ENCODE data around the gene UGT8. TPM values are rescaled to one million over a fixed set of nuclear protein-coding genes. Genes with fewer than 3 reads are reported as not detected.

The UGT8 gene
- total and polyA plus RNA-seq, 2 donors (not counting 1 experiment from before 2014, with no cell fraction given), result 4.2 to 24.0 TPM

GRCh38 chr4:114606245-114606644, 7.6 kb downstream of the UGT8 start:
- ATAC-seq (ENCODE audit: low read depth), result no peak
- no peaks in the 10 kb centered on the region for H3K9me3 ChIP-seq (ENCODE audit: control extremely low read depth in 1 of 3, control insufficient read depth in 2 of 3, insufficient read depth in 1 of 3, low read length in 2 of 3)
- no peak for DNase-seq
- CTCF ChIA-PET, result interaction anchor here (0.7 to 1.7 kb wide), 2 partner anchors 8 to 52 kb away, joined by 3 to 9 read pairs; no protein-coding TSS in a partner anchor
- no peaks in the 10 kb centered on the region for H3K27me3 ChIP-seq (replicated peaks in 1 of 4; ENCODE audit: control extremely low read depth in 1 of 4, control insufficient read depth in 3 of 4, insufficient read depth in 4 of 4, low read length in 3 of 4)
- no peak for TF ChIP-seq CTCF (IDR thresholded peaks at IDR 0.05)
- no peak for TF ChIP-seq EZH2 (IDR thresholded peaks at IDR 0.05; ENCODE audit: borderline replicate concordance, insufficient read depth, low read depth, low read length, poor library complexity, severe bottlenecking)
- no peak overlapping the region for H2AFZ ChIP-seq (ENCODE audit: insufficient read depth, low read depth, low read length, poor library complexity, severe bottlenecking)
- H3K9ac ChIP-seq (ENCODE audit: low read length), result no peak overlapping the region
- Mint-ChIP-seq H3K9me3 (ENCODE audit: insufficient read depth) (no peaks in the 10 kb centered on the region), H3K4me1 (peaks cover 16% of the 10 kb centered on the region), H3K27ac (no peak overlapping the region), H3K27me3 (no peaks in the 10 kb centered on the region), H3K4me3 (no peak overlapping the region)
- no peak overlapping the region for H3K4me2 ChIP-seq (replicated peaks; ENCODE audit: low read depth, low read length, poor library complexity, severe bottlenecking)
- peaks cover 88% of the 10 kb centered on the region for H3K79me2 ChIP-seq (ENCODE audit: control insufficient read depth, insufficient read depth, low read length)
- POLR2A ChIA-PET, result no interaction called here
- intact Hi-C loops (cut with micrococcal nuclease), result no loop called here
- peak overlapping the region in 1 of 2 donors; percentile 9 for H3K27ac ChIP-seq (ENCODE audit: low read length in 2 of 2)
- WGBS (ENCODE audit: insufficient coverage), result 94% methylated on average over 2 of the region's 2 CpGs
- H4K20me1 ChIP-seq (ENCODE audit: control insufficient read depth, insufficient read depth, low read length, poor library complexity, severe bottlenecking), result peaks cover 16% of the 10 kb centered on the region
- H3K4me1 ChIP-seq (ENCODE audit: control insufficient read depth in 2 of 2, insufficient read depth in 2 of 2, low read length in 2 of 2), result peaks cover 33 to 58% of the 10 kb centered on the region in 2 donors
- H3K4me3 ChIP-seq (ENCODE audit: control extremely low read depth in 1 of 5, extremely low read depth in 1 of 5, insufficient read depth in 1 of 5, low read depth in 2 of 5, low read length in 4 of 5), result no peak overlapping the region
- no peaks in the 10 kb centered on the region for H3K36me3 ChIP-seq (replicated peaks in 1 of 2; ENCODE audit: control extremely low read depth in 1 of 2, control insufficient read depth in 1 of 2, extremely low read depth in 1 of 2, insufficient read depth in 2 of 2, low read length in 1 of 2)

GRCh38 chr4:114607056-114607455, 8.4 kb downstream of the UGT8 start:
- CTCF ChIA-PET, result interaction anchor here (1.7 kb wide), 1 partner anchor 52 kb away, joined by 9 read pairs; no protein-coding TSS in a partner anchor
- H3K9me3 Mint-ChIP-seq (ENCODE audit: insufficient read depth), result no peaks in the 10 kb centered on the region

More at GRCh38 chr4:114607056-114607455, 8.4 kb downstream of the UGT8 start:
- H3K27me3 ChIP-seq (replicated peaks in 1 of 4; ENCODE audit: control extremely low read depth in 1 of 4, control insufficient read depth in 3 of 4, insufficient read depth in 4 of 4, low read length in 3 of 4), result no peaks in the 10 kb centered on the region
- POLR2A ChIA-PET, result no interaction called here
- no peak overlapping the region for H3K4me3 Mint-ChIP-seq
- intact Hi-C loops (cut with micrococcal nuclease), result no loop called here
- no peaks in the 10 kb centered on the region for H3K27me3 Mint-ChIP-seq
- DNase-seq (no peak), ATAC-seq (ENCODE audit: low read depth) (no peak)
- TF ChIP-seq EZH2 (IDR thresholded peaks at IDR 0.05; ENCODE audit: borderline replicate concordance, insufficient read depth, low read depth, low read length, poor library complexity, severe bottlenecking) (no peak), CTCF (IDR thresholded peaks at IDR 0.05) (no peak)
- peaks cover 25 to 50% of the 10 kb centered on the region in 2 donors for H3K4me1 ChIP-seq (ENCODE audit: control insufficient read depth in 2 of 2, insufficient read depth in 2 of 2, low read length in 2 of 2)
- peaks cover 16% of the 10 kb centered on the region for H3K4me1 Mint-ChIP-seq
- H3K27ac ChIP-seq (ENCODE audit: low read length in 2 of 2), result no peak overlapping the region
- no peak overlapping the region for H3K27ac Mint-ChIP-seq
- no peak overlapping the region for H3K4me3 ChIP-seq (ENCODE audit: control extremely low read depth in 1 of 5, extremely low read depth in 1 of 5, insufficient read depth in 1 of 5, low read depth in 2 of 5, low read length in 4 of 5)
- no peak overlapping the region for H3K9ac ChIP-seq (ENCODE audit: low read length)
- peaks cover 86% of the 10 kb centered on the region for H3K79me2 ChIP-seq (ENCODE audit: control insufficient read depth, insufficient read depth, low read length)
- no peak overlapping the region for H3K4me2 ChIP-seq (replicated peaks; ENCODE audit: low read depth, low read length, poor library complexity, severe bottlenecking)
- peaks cover 16% of the 10 kb centered on the region for H4K20me1 ChIP-seq (ENCODE audit: control insufficient read depth, insufficient read depth, low read length, poor library complexity, severe bottlenecking)
- H3K9me3 ChIP-seq (ENCODE audit: control extremely low read depth in 1 of 3, control insufficient read depth in 2 of 3, insufficient read depth in 1 of 3, low read length in 2 of 3), result no peaks in the 10 kb centered on the region
- no peak overlapping the region for H2AFZ ChIP-seq (ENCODE audit: insufficient read depth, low read depth, low read length, poor library complexity, severe bottlenecking)
- no peaks in the 10 kb centered on the region for H3K36me3 ChIP-seq (replicated peaks in 1 of 2; ENCODE audit: control extremely low read depth in 1 of 2, control insufficient read depth in 1 of 2, extremely low read depth in 1 of 2, insufficient read depth in 2 of 2, low read length in 1 of 2)

All from B cell (primary cell).